Coronary artery (tissue), 2 donors: ENCODE data around the gene CIP2A.

Experiments
- DNase-seq: peaks from one replicate; pipeline ENCODE4 v3.0.0-alpha.2; 2017; ENCODE audit warnings: low spot score
- H3K27ac ChIP-seq, 2 donors: fragments of 200-600 bp; sonication (generic); one replicate each; pipeline ENCODE4 v1.5.1; 2016 to 2019
- H3K4me3 ChIP-seq: fragments of 200-600 bp; sonication (generic); 2 replicates; pipeline ENCODE4 v1.5.1; 2016; ENCODE audit warnings: mild to moderate bottlenecking, moderate library complexity
- CTCF ChIP-seq: fragments of 200-600 bp; sonication (generic); IDR thresholded peaks from one replicate; pipeline ENCODE4 v1.5.1; 2019; ENCODE audit warnings: antibody characterized with exemption

Gene CIP2A

DNA sequence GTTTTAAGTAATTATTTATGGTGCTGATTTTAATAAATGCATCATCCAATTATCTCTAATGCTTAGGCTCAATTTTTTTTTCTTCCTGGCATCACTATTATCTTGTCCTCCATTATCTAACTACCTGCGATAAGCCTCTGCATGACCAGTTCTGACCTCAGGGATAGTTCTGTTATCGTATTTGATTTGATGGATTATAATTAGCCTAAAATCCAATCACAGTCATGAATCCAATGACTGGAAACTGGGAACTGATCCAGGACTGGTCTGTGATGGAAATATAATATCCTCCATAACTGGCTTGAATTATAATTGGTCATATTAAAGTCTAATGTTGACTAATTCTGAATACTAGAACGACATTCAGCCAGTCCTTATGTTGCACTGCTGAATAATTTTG is 80.0 kb downstream of the CIP2A start:
- no peak overlapping the region for H3K27ac ChIP-seq
- DNase-seq, result no peak
- H3K4me3 ChIP-seq, result no peak overlapping the region
- no peak for TF ChIP-seq CTCF

- TF ChIP-seq CTCF, result no peak
- no peak for DNase-seq
- Histone ChIP-seq H3K4me3 (no peak overlapping the region), H3K27ac (no peak overlapping the region)
Measured at GRCh38 chr3:108507902-108508301, 81.3 kb downstream of the CIP2A start.

GRCh38 chr3:108505811-108506210 is 83.4 kb downstream of the CIP2A start:
- Histone ChIP-seq H3K27ac (no peak overlapping the region), H3K4me3 (no peak overlapping the region)
- TF ChIP-seq CTCF, result no peak
- no peak for DNase-seq

GRCh38 chr3:108503722-108504121 is 85.5 kb downstream of the CIP2A start:
- no peak for DNase-seq
- Histone ChIP-seq H3K27ac (no peak overlapping the region), H3K4me3 (no peak overlapping the region)
- no peak for TF ChIP-seq CTCF

- no peak for DNase-seq
- Histone ChIP-seq H3K4me3 (no peak overlapping the region), H3K27ac (no peak overlapping the region)
- TF ChIP-seq CTCF, result no peak
Measured at GRCh38 chr3:108501535-108501934, 87.7 kb downstream of the CIP2A start.

DNA sequence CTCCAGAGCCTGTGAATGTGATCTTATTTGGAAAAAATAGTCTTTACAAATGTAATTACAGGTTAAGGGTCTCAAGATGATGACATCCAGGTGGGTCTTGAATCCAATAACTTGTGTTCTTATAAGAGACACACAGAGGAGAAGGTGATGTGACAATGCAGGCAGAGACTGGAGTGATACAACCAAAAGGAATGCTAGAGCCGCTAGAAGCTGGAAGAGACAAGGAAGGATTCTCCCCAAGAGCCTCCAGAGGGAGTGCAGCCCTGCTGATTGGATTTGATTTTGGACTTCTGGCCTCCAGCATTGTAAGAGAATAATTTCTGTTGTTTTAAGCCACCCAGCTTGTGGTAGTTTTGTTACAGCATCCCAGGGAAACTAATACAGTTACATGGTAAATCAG is 88.5 kb downstream of the CIP2A start:
- Histone ChIP-seq H3K27ac (no peak overlapping the region), H3K4me3 (no peak overlapping the region)
- DNase-seq, result no peak
- no peak for TF ChIP-seq CTCF
